BLaER1 treated with 17β-estradiol and CSF1 and Interleukin-3, amounts not matched to agents 10 nM and 100 nM (cell line): ENCODE results near the gene NOP56.
A peak's percentile ranks its signal among the peaks of the same experiment; 100 is the strongest.
"Not testable (repeated sequence)": the region's sequence is repeated elsewhere in the genome, so short reads cannot be mapped to it uniquely, and the experiment has no call there.

Source experiments
- H3K27ac ChIP-seq, 11 experiments: shearing (Covaris generic); formaldehyde crosslinking; 2 replicates each; pipeline ENCODE4 v1.8.1; 2022
- H3K27me3 ChIP-seq, 11 experiments: shearing (Covaris generic); formaldehyde crosslinking; 2 replicates each; pipeline ENCODE4 v1.8.1; 2022
- H3K36me3 ChIP-seq, 11 experiments: shearing (Covaris generic); formaldehyde crosslinking; 2 replicates each; pipeline ENCODE4 v1.8.1; 2022
- H3K4me1 ChIP-seq, 10 experiments: shearing (Covaris generic); formaldehyde crosslinking; 2 replicates each; pipeline ENCODE4 v1.8.1; 2022
- H3K4me2 ChIP-seq, 11 experiments: shearing (Covaris generic); formaldehyde crosslinking; 2 replicates each; pipeline ENCODE4 v1.8.1; 2022
- H3K4me3 ChIP-seq, 10 experiments: shearing (Covaris generic); formaldehyde crosslinking; 2 replicates each; pipeline ENCODE4 v1.8.1; 2022
- H3K9ac ChIP-seq, 11 experiments: shearing (Covaris generic); formaldehyde crosslinking; 2 replicates each; pipeline ENCODE4 v1.8.1; 2022
- H3K9me3 ChIP-seq, 11 experiments: shearing (Covaris generic); formaldehyde crosslinking; replicated peaks in 1 of 11; 2 replicates each; pipeline ENCODE4 v1.8.1; 2022
- H4K20me1 ChIP-seq, 11 experiments: shearing (Covaris generic); formaldehyde crosslinking; 2 replicates each; pipeline ENCODE4 v1.8.1; 2022
- Cebpa-rat ChIP-seq, 11 experiments: shearing (Covaris generic); IDR thresholded peaks; 2 replicates each; pipeline ENCODE4 v1.8.1; 2022

NOP56 gene

GRCh38 chr20:2694008-2694471 is 41.6 kb downstream of the NOP56 start:
- H3K4me3 ChIP-seq, result peak overlapping the region in 3 of 10 experiments; percentile 70 to 77 (median 71); a peak in 7 of 20 replicates
- peaks cover 11 to 41% (median 29%) of the 10 kb centered on the region in 11 experiments; a peak in 21 of 22 replicates for H3K27me3 ChIP-seq
- no peak for TF ChIP-seq Cebpa-rat (IDR thresholded peaks at IDR 0.05)
- H3K27ac ChIP-seq, result no peak overlapping the region
- peak overlapping the region in 10 of 11 experiments; percentile 57 to 88 (median 78); a peak in 20 of 22 replicates for H3K4me2 ChIP-seq
- no peaks in the 10 kb centered on the region for H3K9me3 ChIP-seq
- no peaks in the 10 kb centered on the region for H3K36me3 ChIP-seq
- peaks cover 0 to 37% (median 8%) of the 10 kb centered on the region in 11 experiments; a peak in 9 of 22 replicates for H4K20me1 ChIP-seq
- peak overlapping the region in 2 of 11 experiments; percentile 15 to 19; a peak in 2 of 22 replicates for H3K9ac ChIP-seq
- H3K4me1 ChIP-seq, result peaks cover 0 to 72% (median 58%) of the 10 kb centered on the region in 10 experiments; a peak in 19 of 20 replicates

DNA sequence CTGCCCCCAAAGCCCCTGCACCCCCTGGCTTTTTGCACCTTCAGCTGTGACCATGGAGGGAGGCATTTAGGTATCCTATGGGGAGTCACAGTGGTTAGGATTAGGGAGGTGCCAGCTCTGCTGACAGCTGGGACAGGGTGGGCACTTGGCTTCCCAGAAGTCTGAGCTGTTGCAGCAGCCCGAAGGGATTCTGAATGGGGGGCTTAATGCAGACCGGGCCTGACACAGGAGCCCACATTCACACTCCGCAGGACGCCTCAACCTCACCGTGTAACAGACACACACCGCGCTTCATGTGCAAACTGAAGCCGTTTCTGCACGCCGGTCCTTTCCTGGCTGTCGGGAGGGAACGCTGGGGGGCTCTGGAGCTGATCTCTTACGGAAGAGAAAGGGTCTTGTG is 42.1 kb downstream of the NOP56 start:
- Histone ChIP-seq H3K9ac (no peak overlapping the region), H3K36me3 (no peaks in the 10 kb centered on the region), H3K4me2 (peak overlapping the region in 9 of 11 experiments; percentile 57 to 88 (median 77); a peak in 18 of 22 replicates), H3K27me3 (peaks cover 11 to 41% (median 29%) of the 10 kb centered on the region in 11 experiments; a peak in 21 of 22 replicates), H3K4me3 (no peak overlapping the region), H3K9me3 (no peaks in the 10 kb centered on the region), H3K4me1 (peaks cover 0 to 72% (median 58%) of the 10 kb centered on the region in 10 experiments; a peak in 19 of 20 replicates), H4K20me1 (peaks cover 0 to 38% (median 8%) of the 10 kb centered on the region in 11 experiments; a peak in 9 of 22 replicates), H3K27ac (no peak overlapping the region)
- no peak for TF ChIP-seq Cebpa-rat (IDR thresholded peaks at IDR 0.05)

- no peak overlapping the region; a peak in 2 of 22 replicates for H3K9ac ChIP-seq
- no peak overlapping the region for H3K4me3 ChIP-seq
- TF ChIP-seq Cebpa-rat (IDR thresholded peaks at IDR 0.05), result no peak
- H3K36me3 ChIP-seq, result no peaks in the 10 kb centered on the region
- H3K27ac ChIP-seq, result no peak overlapping the region
- peaks cover 0 to 70% (median 56%) of the 10 kb centered on the region in 10 experiments; a peak in 19 of 20 replicates for H3K4me1 ChIP-seq
- no peaks in the 10 kb centered on the region for H3K9me3 ChIP-seq
- H3K27me3 ChIP-seq, result peaks cover 11 to 41% (median 29%) of the 10 kb centered on the region in 11 experiments; a peak in 21 of 22 replicates
- peak overlapping the region in 9 of 11 experiments; percentile 57 to 88 (median 77); a peak in 19 of 22 replicates for H3K4me2 ChIP-seq
- peaks cover 0 to 38% (median 8%) of the 10 kb centered on the region in 11 experiments; a peak in 9 of 22 replicates for H4K20me1 ChIP-seq
Measured at GRCh38 chr20:2695206-2695983, 43.0 kb downstream of the NOP56 start.

DNA sequence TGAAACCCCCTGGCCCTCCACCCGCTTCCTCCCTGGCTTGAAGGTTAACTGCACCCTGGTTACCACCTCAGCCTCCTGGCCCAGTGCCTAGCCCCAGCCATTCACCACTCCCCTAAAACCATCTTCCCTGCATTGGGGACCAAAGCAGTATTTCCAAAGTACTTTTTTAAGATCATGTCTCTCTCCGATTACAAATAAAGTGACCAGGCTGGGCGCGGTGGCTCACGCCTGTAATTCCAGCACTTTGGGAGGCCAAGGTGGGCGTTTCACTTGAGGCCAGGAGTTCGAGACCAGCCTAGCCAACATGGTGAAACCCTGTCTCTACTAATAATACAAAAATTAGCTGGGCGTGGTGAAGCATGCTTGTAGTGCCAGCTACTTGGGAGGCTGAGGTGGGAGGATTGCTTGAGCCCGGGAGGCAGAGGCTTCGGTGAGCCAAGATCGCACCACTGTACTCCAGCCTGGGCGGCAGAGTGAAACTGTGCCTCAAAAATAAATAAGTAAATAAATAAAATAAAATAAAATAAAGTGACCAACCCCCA is 43.6 kb downstream of the NOP56 start:
- H3K36me3 ChIP-seq, H3K27ac ChIP-seq, H3K9me3 ChIP-seq, H3K4me3 ChIP-seq, H3K9ac ChIP-seq: not testable (repeated sequence)
- Histone ChIP-seq H3K4me1 (peaks cover 0 to 64% (median 52%) of the 10 kb centered on the region in 10 experiments; a peak in 19 of 20 replicates), H3K27me3 (peaks cover 11 to 37% (median 29%) of the 10 kb centered on the region in 11 experiments; a peak in 21 of 22 replicates), H4K20me1 (peaks cover 0 to 38% (median 8%) of the 10 kb centered on the region in 11 experiments; a peak in 9 of 22 replicates), H3K4me2 (peak overlapping the region in 9 of 11 experiments; percentile 57 to 88 (median 77); a peak in 17 of 22 replicates)

GRCh38 chr20:2696646-2697045 is 44.2 kb downstream of the NOP56 start:
- Histone ChIP-seq H4K20me1 (peaks cover 0 to 38% (median 8%) of the 10 kb centered on the region in 11 experiments; a peak in 9 of 22 replicates), H3K4me3 (no peak overlapping the region), H3K27me3 (peaks cover 11 to 31% (median 23%) of the 10 kb centered on the region in 11 experiments; a peak in 21 of 22 replicates), H3K36me3 (no peaks in the 10 kb centered on the region), H3K4me1 (peaks cover 0 to 58% (median 50%) of the 10 kb centered on the region in 10 experiments; a peak in 19 of 20 replicates), H3K4me2 (peak overlapping the region in 1 of 11 experiments; percentile 15; a peak in 2 of 22 replicates), H3K9me3 (no peaks in the 10 kb centered on the region), H3K27ac (no peak overlapping the region), H3K9ac (no peak overlapping the region)
- no peak for TF ChIP-seq Cebpa-rat (IDR thresholded peaks at IDR 0.05)

DNA sequence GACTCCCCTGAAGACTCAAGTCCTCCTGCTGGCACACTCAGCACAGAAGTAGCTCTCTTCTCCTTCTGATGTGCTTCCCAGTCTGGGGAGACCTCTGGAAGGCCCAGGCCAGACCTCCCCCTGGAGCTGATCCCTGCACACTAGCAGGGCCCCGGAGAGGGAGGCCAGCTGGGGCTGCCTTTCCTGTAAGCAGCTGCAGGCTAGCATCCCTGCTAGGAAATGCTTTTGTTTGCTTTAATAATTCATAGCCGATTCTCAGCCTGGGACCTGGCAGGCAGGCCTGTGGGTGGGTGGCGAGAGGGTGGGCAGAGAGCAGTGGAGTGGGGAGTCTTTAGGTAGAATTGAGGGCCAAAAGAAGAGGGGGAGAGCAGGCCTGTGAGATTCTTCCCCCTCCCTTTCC is 45.3 kb downstream of the NOP56 start:
- no peak overlapping the region for H3K27ac ChIP-seq
- no peak overlapping the region for H3K4me3 ChIP-seq
- H3K36me3 ChIP-seq, result no peaks in the 10 kb centered on the region
- H3K9me3 ChIP-seq, result no peaks in the 10 kb centered on the region
- H3K27me3 ChIP-seq, result peaks cover 11 to 23% (median 15%) of the 10 kb centered on the region in 11 experiments; a peak in 21 of 22 replicates
- H3K9ac ChIP-seq, result peak overlapping the region in 1 of 11 experiments; percentile 41; a peak in 2 of 22 replicates
- H3K4me2 ChIP-seq, result peak overlapping the region in 6 of 11 experiments; percentile 21 to 43 (median 31); a peak in 11 of 22 replicates
- no peak for TF ChIP-seq Cebpa-rat (IDR thresholded peaks at IDR 0.05)
- H3K4me1 ChIP-seq, result peaks cover 0 to 51% (median 43%) of the 10 kb centered on the region in 10 experiments; a peak in 19 of 20 replicates
- H4K20me1 ChIP-seq, result peaks cover 0 to 38% (median 8%) of the 10 kb centered on the region in 11 experiments; a peak in 9 of 22 replicates

DNA sequence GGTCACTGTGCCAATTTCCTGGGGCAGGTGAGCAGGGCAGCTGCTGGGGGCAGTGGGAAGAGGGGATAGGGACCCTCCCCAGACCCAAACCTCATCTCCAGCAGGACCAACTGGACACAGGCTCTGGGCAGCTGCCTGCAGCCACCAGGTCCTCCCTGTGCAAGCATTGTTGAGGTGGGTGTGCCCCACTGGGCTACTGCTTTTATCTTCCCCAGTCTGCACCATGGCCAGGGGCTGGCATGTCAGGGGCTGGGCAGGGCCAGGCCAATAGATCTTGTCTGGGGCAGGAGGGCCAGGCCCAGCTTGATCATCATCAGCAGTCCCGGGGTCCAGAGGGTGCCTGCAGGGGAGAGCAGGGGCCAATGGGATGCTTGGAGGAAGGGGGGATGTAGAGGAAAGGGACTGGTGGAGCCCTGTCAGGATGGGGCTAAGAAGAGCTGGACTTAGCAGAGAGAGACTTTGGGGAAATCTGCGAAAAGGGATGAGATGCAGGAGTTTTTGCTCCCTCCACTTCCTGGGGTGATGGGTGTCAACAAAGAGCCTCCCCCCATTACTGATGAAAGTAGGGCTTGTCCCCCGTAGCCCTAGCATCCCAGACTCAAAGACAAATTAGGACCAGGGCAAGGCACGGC is 45.9 kb downstream of the NOP56 start:
- Histone ChIP-seq H3K9ac (no peak overlapping the region), H3K4me2 (peak overlapping the region in 6 of 11 experiments; percentile 2 to 43 (median 19); a peak in 6 of 22 replicates), H3K27me3 (peaks cover 10 to 22% (median 13%) of the 10 kb centered on the region in 11 experiments; a peak in 21 of 22 replicates), H3K36me3 (no peaks in the 10 kb centered on the region), H3K4me3 (no peak overlapping the region), H3K9me3 (no peaks in the 10 kb centered on the region), H4K20me1 (peaks cover 0 to 38% (median 8%) of the 10 kb centered on the region in 11 experiments; a peak in 9 of 22 replicates), H3K4me1 (peaks cover 0 to 51% (median 43%) of the 10 kb centered on the region in 10 experiments; a peak in 19 of 20 replicates), H3K27ac (no peak overlapping the region)
- no peak for TF ChIP-seq Cebpa-rat (IDR thresholded peaks at IDR 0.05)

DNA sequence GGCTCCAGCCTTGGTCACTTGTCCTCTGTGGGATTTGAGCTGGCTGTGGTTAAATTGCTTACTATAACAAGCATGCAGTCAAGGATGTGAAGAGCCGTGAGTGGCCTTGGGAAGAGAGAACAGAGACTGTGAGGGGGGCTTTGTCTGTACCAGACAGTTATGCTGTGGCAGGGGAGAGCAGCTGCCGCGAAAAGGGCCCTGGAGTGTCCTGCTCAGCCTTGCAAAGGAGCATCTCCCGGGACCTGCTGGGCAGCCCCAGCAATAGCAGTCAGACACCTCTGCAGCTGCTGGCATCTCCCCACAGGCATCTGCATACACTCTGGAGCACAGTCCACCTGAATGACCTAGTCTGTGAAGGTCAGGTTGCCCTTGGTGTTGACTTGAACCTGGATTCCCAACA is 46.5 kb downstream of the NOP56 start:
- Histone ChIP-seq H3K4me1 (peaks cover 0 to 46% (median 36%) of the 10 kb centered on the region in 10 experiments; a peak in 18 of 20 replicates), H3K36me3 (no peaks in the 10 kb centered on the region), H3K4me3 (no peak overlapping the region), H4K20me1 (peaks cover 0 to 33% (median 6%) of the 10 kb centered on the region in 11 experiments; a peak in 9 of 22 replicates), H3K27ac (no peak overlapping the region), H3K9ac (no peak overlapping the region), H3K9me3 (peaks cover 0 to 5% (median 0%) of the 10 kb centered on the region in 11 experiments; a peak in 5 of 22 replicates), H3K4me2 (peak overlapping the region in 3 of 11 experiments; percentile 7 to 25 (median 9); a peak in 4 of 22 replicates), H3K27me3 (peaks cover 4 to 16% (median 7%) of the 10 kb centered on the region in 11 experiments; a peak in 19 of 22 replicates)
- TF ChIP-seq Cebpa-rat (IDR thresholded peaks at IDR 0.05), result no peak
